PC-9 (cell line): ENCODE results near the gene LIPC. TPM values are rescaled to one million over a fixed set of nuclear protein-coding genes. Genes with fewer than 3 reads are reported as not detected.

Experiments used
- BruUV-seq: library from RNA; stranded (reverse); fragments of 400-500 nt; replicated peaks from 2 replicates; lab custom pipeline; 2021; lab: Mats Ljungman, UMichigan
- CTCF ChIA-PET: fragments of 300-600 bp; sonication (Branson Sonifier 250); formaldehyde crosslinking; loops from one replicate; lab custom pipeline; 2022; ENCODE audit warnings: antibody characterized with exemption; lab: Charles Lee
- POLR2A ChIA-PET: fragments of 300-600 bp; sonication (Branson Sonifier 250); formaldehyde crosslinking; loops from one replicate; lab custom pipeline; 2022; ENCODE audit warnings: antibody characterized with exemption; ENCODE audit not compliant: unreplicated experiment; lab: Charles Lee
- DNase-seq, 2 experiments: peaks; one replicate each; pipeline versions ENCODE4 v3.0.0 to v3.0.0-alpha.2; 2015 to 2022; ENCODE audit warnings: mixed read lengths in 1 of 2
- H2AFZ ChIP-seq: fragments of 200-600 bp; sonication (generic); 2 replicates; pipeline ENCODE4 v1.8.1; 2017; ENCODE audit warnings: antibody characterized with exemption
- H3F3A ChIP-seq: fragments of 200-600 bp; sonication (generic); 2 replicates; pipeline ENCODE4 v1.8.1; 2017; ENCODE audit warnings: antibody characterized with exemption, mild to moderate bottlenecking, low read depth; ENCODE audit not compliant: insufficient read depth
- H3K27ac ChIP-seq: fragments of 200-600 bp; sonication (generic); 2 replicates; pipeline ENCODE4 v1.6.1; 2016; ENCODE audit warnings: mixed run types
- H3K27me3 ChIP-seq: fragments of 200-600 bp; sonication (generic); 2 replicates; pipeline ENCODE4 v1.6.1; 2016; ENCODE audit warnings: low read depth, mixed run types; ENCODE audit not compliant: insufficient read depth
- H3K36me3 ChIP-seq: fragments of 200-600 bp; sonication (generic); 2 replicates; pipeline ENCODE4 v1.6.1; 2016; ENCODE audit warnings: low read depth, mixed run types
- H3K4me1 ChIP-seq: fragments of 200-600 bp; sonication (generic); replicated peaks from 2 replicates; pipeline ENCODE4 v1.6.1; 2016; ENCODE audit warnings: mixed run types; ENCODE audit not compliant: insufficient read depth
- H3K4me2 ChIP-seq: fragments of 200-600 bp; sonication (generic); 2 replicates; pipeline ENCODE4 v1.6.1; 2017; ENCODE audit warnings: mixed run types
- H3K4me3 ChIP-seq: fragments of 200-600 bp; sonication (generic); 2 replicates; pipeline ENCODE4 v1.6.1; 2016; ENCODE audit warnings: mixed run types
- H3K79me2 ChIP-seq: fragments of 200-600 bp; sonication (generic); 2 replicates; pipeline ENCODE4 v1.6.1; 2017; ENCODE audit warnings: low read depth, mixed run types
- H3K9me2 ChIP-seq: fragments of 200-600 bp; sonication (generic); 2 replicates; pipeline ENCODE4 v1.8.1; 2017; ENCODE audit warnings: mild to moderate bottlenecking; ENCODE audit not compliant: insufficient read depth
- H3K9me3 ChIP-seq: fragments of 200-600 bp; sonication (generic); 2 replicates; pipeline ENCODE4 v1.8.1; 2016; ENCODE audit warnings: low read depth; ENCODE audit not compliant: insufficient read depth
- H4K20me1 ChIP-seq: fragments of 200-600 bp; sonication (generic); 2 replicates; pipeline ENCODE4 v1.8.1; 2017; ENCODE audit not compliant: insufficient read depth
- CTCF ChIP-seq: fragments of 200-600 bp; sonication (generic); conservative IDR thresholded peaks from 2 replicates; pipeline ENCODE4 v1.6.1; 2017; ENCODE audit warnings: mixed run types, antibody characterized with exemption, mild to moderate bottlenecking, moderate library complexity
- EZH2 ChIP-seq: fragments of 200-600 bp; sonication (generic); IDR thresholded peaks from 2 replicates; pipeline ENCODE4 v1.8.0; 2017; ENCODE audit warnings: antibody characterized with exemption, low read depth
- intact Hi-C: fragments of 100-400 bp; cut with micrococcal nuclease; formaldehyde crosslinking; loops from one replicate; pipeline ENCODE4 v1.10.0; 2022; ENCODE audit not compliant: unreplicated experiment
- total RNA-seq: library from RNA; stranded (reverse); gene quantifications from 2 replicates; pipeline ENCODE4 v1.2.3, GENCODE V29; 2021

The LIPC gene
- total RNA-seq, 1 experiment from 2014 or later: not detected

- CTCF ChIA-PET: no interaction called here
- Histone ChIP-seq H3K36me3 (peaks cover 39% of the 10 kb centered on the region), H3K4me2 (no peak overlapping the region), H3K27ac (no peak overlapping the region), H4K20me1 (no peaks in the 10 kb centered on the region), H3K9me2 (no peaks in the 10 kb centered on the region), H3K9me3 (no peaks in the 10 kb centered on the region; the same call in 1 of the 2 replicates), H3K79me2 (peaks cover 23% of the 10 kb centered on the region; the same call in 1 of the 2 replicates), H2AFZ (no peak overlapping the region), H3K4me3 (no peak overlapping the region), H3K27me3 (no peaks in the 10 kb centered on the region), H3K4me1 (peaks cover 44% of the 10 kb centered on the region), H3F3A (peaks cover 29% of the 10 kb centered on the region)
- no TSS peak for BruUV-seq
- TF ChIP-seq EZH2: no peak
- no peak for TF ChIP-seq CTCF
- intact Hi-C loops: no loop called here
- no peak for DNase-seq
- POLR2A ChIA-PET: no interaction called here
Observed at GRCh38 chr15:58608129-58608590, 176.4 kb downstream of the LIPC start.

GRCh38 chr15:58608711-58609110 lies 176.9 kb downstream of the LIPC start:
- ChIA-PET POLR2A (no interaction called here), CTCF (no interaction called here)
- Histone ChIP-seq H3K27me3 (no peaks in the 10 kb centered on the region), H4K20me1 (no peaks in the 10 kb centered on the region), H3K4me3 (no peak overlapping the region), H3K4me1 (peaks cover 38% of the 10 kb centered on the region), H2AFZ (no peak overlapping the region), H3K4me2 (no peak overlapping the region), H3K36me3 (peaks cover 36% of the 10 kb centered on the region; the same call in 1 of the 2 replicates), H3K79me2 (peaks cover 28% of the 10 kb centered on the region; the same call in 1 of the 2 replicates), H3F3A (peaks cover 25% of the 10 kb centered on the region), H3K9me2 (no peaks in the 10 kb centered on the region), H3K9me3 (no peaks in the 10 kb centered on the region; the same call in 1 of the 2 replicates), H3K27ac (no peak overlapping the region)
- intact Hi-C loops: no loop called here
- BruUV-seq: no TSS peak
- TF ChIP-seq CTCF (no peak), EZH2 (no peak)
- DNase-seq: no peak

GRCh38 chr15:58611731-58612676 lies 180.2 kb downstream of the LIPC start:
- no peak for TF ChIP-seq CTCF
- no peak for TF ChIP-seq EZH2
- Histone ChIP-seq H3K4me1 (peaks cover 5% of the 10 kb centered on the region; the same call in 1 of the 2 replicates), H3K9me3 (no peaks in the 10 kb centered on the region; the same call in 1 of the 2 replicates), H3K4me3 (no peak overlapping the region), H3K27ac (no peak overlapping the region), H3K27me3 (no peaks in the 10 kb centered on the region), H3K79me2 (peaks cover 16% of the 10 kb centered on the region; the same call in 1 of the 2 replicates), H3K9me2 (no peaks in the 10 kb centered on the region), H3F3A (no peaks in the 10 kb centered on the region), H2AFZ (no peak overlapping the region), H4K20me1 (no peaks in the 10 kb centered on the region), H3K4me2 (no peak overlapping the region), H3K36me3 (peaks cover 42% of the 10 kb centered on the region; the same call in 1 of the 2 replicates)
- intact Hi-C loops: no loop called here
- ChIA-PET POLR2A (interaction anchor here (0.6 kb wide), 1 partner anchor 55 kb away, joined by 3 read pairs; no protein-coding TSS in a partner anchor), CTCF (no interaction called here)
- DNase-seq: no peak
- BruUV-seq: no TSS peak
